Fibroblast of lung (primary cell): ENCODE data around the gene SNX21.

ENCODE experiments used
- CTCF ChIP-seq, 2 donors: IDR thresholded peaks in 1 of 2; conservative IDR thresholded peaks in 1 of 2; 1 replicate in 1 of 2; 2 replicates in 1 of 2; pipeline ENCODE4 v1.5.1; 2011 to 2012; ENCODE audit warnings: low read length in 2 of 2, control low read depth in 1 of 2, inconsistent platforms in 1 of 2, low read depth in 1 of 2, mild to moderate bottlenecking in 1 of 2
- EZH2 ChIP-seq: IDR thresholded peaks from 2 replicates; pipeline ENCODE4 v1.5.1; 2012; ENCODE audit warnings: low read length, control low read depth, mild to moderate bottlenecking; ENCODE audit errors: missing control alignments

- TF ChIP-seq CTCF (conservative IDR thresholded peaks at IDR 0.05 in 1 of 2, IDR thresholded peaks at IDR 0.05 in 1 of 2; ENCODE audit: low read depth in 1 of 2, low read length in 2 of 2) (no peak), EZH2 (no peak)
These were observed 1.7 kb downstream of the SNX21 start for GRCh38 chr20:45835329-45835765.
